Hepatocyte (in vitro differentiated cells): Measurements from ENCODE around the gene COL17A1. TPM values are rescaled to one million over a fixed set of nuclear protein-coding genes. Genes with fewer than 3 reads are reported as not detected.

Experiments used
- DNase-seq: peaks from one replicate; pipeline ENCODE4 v3.0.0-alpha.2; 2016; ENCODE audit warnings: low spot score
- H2AFZ ChIP-seq: fragments of 200-600 bp; sonication (generic); 2 replicates; pipeline ENCODE4 v1.6.0; 2016; ENCODE audit warnings: antibody characterized with exemption, mild to moderate bottlenecking
- H3K27ac ChIP-seq: fragments of 200-600 bp; sonication (generic); 2 replicates; pipeline ENCODE4 v1.5.1; 2016; ENCODE audit warnings: mild to moderate bottlenecking
- H3K27me3 ChIP-seq: fragments of 200-600 bp; sonication (generic); 2 replicates; pipeline ENCODE4 v1.6.1; 2016
- H3K36me3 ChIP-seq: fragments of 200-600 bp; sonication (generic); replicated peaks from 2 replicates; pipeline ENCODE4 v1.5.1; 2016; ENCODE audit warnings: low read depth; ENCODE audit not compliant: insufficient read depth
- H3K4me1 ChIP-seq: fragments of 200-600 bp; sonication (generic); 2 replicates; pipeline ENCODE4 v1.5.1; 2016; ENCODE audit warnings: mild to moderate bottlenecking, moderate library complexity; ENCODE audit not compliant: insufficient read depth
- H3K4me2 ChIP-seq: fragments of 200-600 bp; sonication (generic); 2 replicates; pipeline ENCODE4 v1.6.0; 2016
- H3K4me3 ChIP-seq: fragments of 200-600 bp; sonication (generic); 2 replicates; pipeline ENCODE4 v1.5.1; 2016; ENCODE audit warnings: mild to moderate bottlenecking
- H3K79me2 ChIP-seq: fragments of 200-600 bp; sonication (generic); 2 replicates; pipeline ENCODE4 v1.6.0; 2017; ENCODE audit warnings: mild to moderate bottlenecking
- H3K9me2 ChIP-seq: fragments of 200-600 bp; sonication (generic); replicated peaks from 2 replicates; pipeline ENCODE4 v1.6.0; 2017; ENCODE audit warnings: mild to moderate bottlenecking; ENCODE audit not compliant: insufficient read depth
- H3K9me3 ChIP-seq: fragments of 200-600 bp; sonication (generic); 2 replicates; pipeline ENCODE4 v1.5.1; 2016; ENCODE audit warnings: low read depth, mild to moderate bottlenecking
- H4K20me1 ChIP-seq: fragments of 200-600 bp; sonication (generic); 2 replicates; pipeline ENCODE4 v1.6.0; 2016; ENCODE audit warnings: mild to moderate bottlenecking; ENCODE audit not compliant: insufficient read depth, poor library complexity, severe bottlenecking
- EZH2 ChIP-seq: fragments of 200-600 bp; sonication (generic); IDR thresholded peaks from 2 replicates; pipeline ENCODE4 v1.6.1; 2016; ENCODE audit warnings: antibody characterized with exemption, mild to moderate bottlenecking, borderline replicate concordance
- EZH2phosphoT487 ChIP-seq: fragments of 200-600 bp; sonication (generic); IDR thresholded peaks from one replicate; pipeline ENCODE4 v1.6.1; 2018; ENCODE audit warnings: antibody characterized with exemption, mild to moderate bottlenecking, low read depth, moderate library complexity; ENCODE audit not compliant: unreplicated experiment, severe bottlenecking
- WGBS: methylation state at CpG from one replicate; pipeline ENCODE4 v1.1.6; 2016; ENCODE audit warnings: low lambda C conversion rate; ENCODE audit errors: missing lambda C conversion rate; 5-methylcytosine and 5-hydroxymethylcytosine counted together
- polyA plus RNA-seq: library from polyadenylated mRNA; unstranded; fragments of >200 nt; fragmentation: Nextera tagmentation; extraction: Ambion mirVana; gene quantifications from 2 replicates; pipeline ENCODE4 v1.2.1, GENCODE V29; 2016
- total RNA-seq: library from RNA; depleted of rRNA; stranded (reverse); fragments of >200 nt; gene quantifications from 2 replicates; pipeline ENCODE4 v1.2.3, GENCODE V29; 2014
- TF ChIP-seq, protein P1 (sequence below): fragments of 200-600 bp; sonication (generic); IDR thresholded peaks from 2 replicates; pipeline ENCODE4 v1.5.1; 2016; ENCODE audit warnings: antibody characterized with exemption, mild to moderate bottlenecking; ENCODE audit not compliant: poor library complexity

COL17A1 gene
- total and polyA plus RNA-seq, 2 experiments from 2014 or later = 3.3 to 7.5 TPM

DNA sequence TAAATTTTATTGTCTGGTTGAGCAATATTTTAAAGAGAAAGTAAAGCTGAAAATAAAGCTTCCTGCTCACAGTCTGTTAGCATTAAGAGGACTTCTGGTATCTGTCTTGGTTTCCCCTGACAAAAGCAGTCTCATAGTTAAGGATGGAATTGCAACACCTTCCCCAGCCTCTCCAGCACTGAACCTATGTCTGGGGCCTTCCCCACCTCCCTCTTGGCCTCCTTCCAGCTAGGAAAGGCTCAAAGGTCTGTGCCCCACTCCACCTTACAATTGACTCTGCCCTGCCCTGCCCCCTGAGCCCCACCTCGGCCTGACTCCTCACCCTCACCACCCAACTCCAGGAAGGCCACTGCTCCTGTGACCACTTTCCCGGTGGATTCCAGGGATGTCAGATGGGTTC is 33.2 kb downstream of the COL17A1 start:
- Histone ChIP-seq H3K36me3 (no peaks in the 10 kb centered on the region), H3K27me3 (no peaks in the 10 kb centered on the region), H3K79me2 (no peaks in the 10 kb centered on the region), H3K9me2 (no peaks in the 10 kb centered on the region), H4K20me1 (no peaks in the 10 kb centered on the region), H2AFZ (no peak overlapping the region), H3K9me3 (no peaks in the 10 kb centered on the region), H3K4me3 (no peak overlapping the region), H3K4me2 (peak overlapping the region; percentile 27), H3K27ac (peak overlapping the region; percentile 77), H3K4me1 (peaks cover 6% of the 10 kb centered on the region)
- WGBS = 81% methylated on average over 2 of the region's 2 CpGs
- TF ChIP-seq, protein P1, sequence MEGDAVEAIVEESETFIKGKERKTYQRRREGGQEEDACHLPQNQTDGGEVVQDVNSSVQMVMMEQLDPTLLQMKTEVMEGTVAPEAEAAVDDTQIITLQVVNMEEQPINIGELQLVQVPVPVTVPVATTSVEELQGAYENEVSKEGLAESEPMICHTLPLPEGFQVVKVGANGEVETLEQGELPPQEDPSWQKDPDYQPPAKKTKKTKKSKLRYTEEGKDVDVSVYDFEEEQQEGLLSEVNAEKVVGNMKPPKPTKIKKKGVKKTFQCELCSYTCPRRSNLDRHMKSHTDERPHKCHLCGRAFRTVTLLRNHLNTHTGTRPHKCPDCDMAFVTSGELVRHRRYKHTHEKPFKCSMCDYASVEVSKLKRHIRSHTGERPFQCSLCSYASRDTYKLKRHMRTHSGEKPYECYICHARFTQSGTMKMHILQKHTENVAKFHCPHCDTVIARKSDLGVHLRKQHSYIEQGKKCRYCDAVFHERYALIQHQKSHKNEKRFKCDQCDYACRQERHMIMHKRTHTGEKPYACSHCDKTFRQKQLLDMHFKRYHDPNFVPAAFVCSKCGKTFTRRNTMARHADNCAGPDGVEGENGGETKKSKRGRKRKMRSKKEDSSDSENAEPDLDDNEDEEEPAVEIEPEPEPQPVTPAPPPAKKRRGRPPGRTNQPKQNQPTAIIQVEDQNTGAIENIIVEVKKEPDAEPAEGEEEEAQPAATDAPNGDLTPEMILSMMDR = no peak
- no peak for TF ChIP-seq EZH2
- TF ChIP-seq EZH2phosphoT487 = no peak
- DNase-seq = peak; percentile 65

DNA sequence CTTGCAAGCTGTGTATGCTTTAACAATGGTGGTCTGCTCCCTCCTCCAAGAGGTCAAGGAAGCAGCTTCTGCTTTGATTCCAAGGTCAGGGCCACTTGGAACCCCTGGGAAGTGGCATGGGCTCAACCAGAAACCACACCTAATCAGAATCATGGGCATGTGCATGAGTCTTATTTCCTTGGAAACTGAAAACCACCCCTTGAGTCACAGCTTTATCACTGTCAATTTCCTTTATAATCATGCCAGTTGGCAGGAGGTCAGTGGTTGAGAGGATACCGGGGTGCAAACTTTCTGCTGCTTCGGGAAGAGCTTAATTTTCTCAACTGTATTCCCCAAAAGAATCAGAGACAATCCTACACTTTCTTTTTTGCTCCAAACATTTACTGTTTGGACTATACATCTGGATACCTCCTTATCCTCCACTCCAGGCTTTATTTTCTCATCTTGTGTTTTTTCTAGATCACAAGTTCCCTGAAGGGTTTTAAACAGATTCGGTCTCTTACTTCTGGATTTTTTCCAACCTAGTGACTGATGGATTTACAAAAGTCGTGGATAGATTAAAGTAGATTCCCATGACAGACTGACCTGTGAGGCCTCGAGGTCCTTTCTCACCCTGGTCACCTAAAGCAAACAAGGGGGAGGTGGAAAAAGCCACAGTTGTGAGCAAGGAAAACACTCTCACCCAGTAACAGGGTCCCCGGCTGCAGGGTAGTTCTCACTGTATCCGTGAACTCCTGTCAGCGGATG is 36.0 kb downstream of the COL17A1 start:
- no peak overlapping the region for H3K4me3 ChIP-seq
- H2AFZ ChIP-seq = no peak overlapping the region
- no peaks in the 10 kb centered on the region for H3K79me2 ChIP-seq
- 68% methylated on average over 8 of the region's 8 CpGs for WGBS
- H3K27me3 ChIP-seq = no peaks in the 10 kb centered on the region
- TF ChIP-seq EZH2phosphoT487 (no peak), EZH2 (no peak)
- TF ChIP-seq, protein P1 = no peak
- H3K4me1 ChIP-seq = peaks cover 6% of the 10 kb centered on the region
- H3K36me3 ChIP-seq = no peaks in the 10 kb centered on the region
- H4K20me1 ChIP-seq = no peaks in the 10 kb centered on the region
- H3K27ac ChIP-seq = no peak overlapping the region
- DNase-seq = no peak
- H3K9me2 ChIP-seq = no peaks in the 10 kb centered on the region
- H3K4me2 ChIP-seq = no peak overlapping the region
- H3K9me3 ChIP-seq = no peaks in the 10 kb centered on the region

DNA sequence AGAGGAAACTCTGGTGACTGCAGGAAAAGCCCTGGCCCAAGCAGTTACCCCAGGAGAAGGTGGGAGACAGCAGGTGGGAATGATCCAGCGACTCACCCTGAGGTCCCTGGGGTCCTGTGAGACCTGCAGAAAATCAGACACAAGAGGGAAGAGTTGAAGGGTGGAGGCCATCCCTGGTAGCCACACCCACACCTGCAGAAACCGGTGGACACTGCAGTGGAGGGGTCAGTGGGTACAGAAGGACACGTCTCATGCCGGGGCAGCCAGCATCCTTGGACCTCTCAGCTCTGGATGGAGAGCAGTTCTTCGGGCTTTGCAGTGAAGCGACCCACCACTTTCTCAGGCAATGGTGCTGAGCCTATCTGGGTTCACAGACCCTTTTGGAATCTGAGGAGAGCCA is 39.0 kb downstream of the COL17A1 start:
- Histone ChIP-seq H3K9me3 (no peaks in the 10 kb centered on the region), H3K4me3 (no peak overlapping the region), H2AFZ (no peak overlapping the region), H3K4me1 (no peaks in the 10 kb centered on the region), H3K36me3 (no peaks in the 10 kb centered on the region), H3K27ac (no peak overlapping the region), H3K9me2 (no peaks in the 10 kb centered on the region), H3K4me2 (no peak overlapping the region), H3K79me2 (no peaks in the 10 kb centered on the region), H3K27me3 (no peaks in the 10 kb centered on the region), H4K20me1 (no peaks in the 10 kb centered on the region)
- TF ChIP-seq, protein P1 = no peak
- no peak for TF ChIP-seq EZH2
- TF ChIP-seq EZH2phosphoT487 = no peak
- DNase-seq = no peak
- WGBS = 93% methylated on average over 6 of the region's 6 CpGs
